Thyroid gland (tissue), 4 donors: Measurements from ENCODE around the gene TPRG1.

Experiments used
- POLR2A ChIP-seq, 2 donors: fragments of 450-650 bp; IDR thresholded peaks; one replicate each; pipeline ENCODE4 v1.6.1; 2017; ENCODE audit warnings: antibody characterized with exemption in 2 of 2, mild to moderate bottlenecking in 2 of 2, moderate library complexity in 1 of 2
- TF ChIP-seq, protein P1 (sequence below), 6 experiments: fragments of 200-600 bp in 3 of 6; fragments of 450-650 bp in 3 of 6; sonication (generic) in 3 of 6; IDR thresholded peaks; one replicate each; pipeline ENCODE4 v1.5.1; 2016 to 2019; ENCODE audit warnings: antibody characterized with exemption in 6 of 6, mild to moderate bottlenecking in 2 of 6, inconsistent platforms in 1 of 6, moderate library complexity in 1 of 6

DNA sequence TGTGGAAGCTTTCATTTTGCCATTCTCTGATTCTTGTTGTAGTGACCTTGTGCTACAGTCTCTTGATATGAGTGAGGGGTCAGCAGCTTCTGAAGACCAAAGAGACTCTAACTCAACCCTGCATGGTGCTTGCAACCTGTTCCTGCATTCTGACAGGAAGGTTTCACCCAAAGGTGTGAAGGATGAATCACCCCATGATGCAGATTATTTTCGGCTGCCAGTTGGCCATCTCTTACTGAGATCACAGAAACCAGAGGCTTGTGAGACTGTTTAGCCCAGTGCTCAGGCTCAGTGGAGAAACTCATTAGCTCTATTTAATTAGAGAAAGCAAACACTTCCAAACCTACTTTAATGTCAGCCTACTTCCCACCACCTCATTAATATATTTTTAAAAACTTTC is 29.2 kb upstream of the TPRG1 start:
- TF ChIP-seq, protein P1, sequence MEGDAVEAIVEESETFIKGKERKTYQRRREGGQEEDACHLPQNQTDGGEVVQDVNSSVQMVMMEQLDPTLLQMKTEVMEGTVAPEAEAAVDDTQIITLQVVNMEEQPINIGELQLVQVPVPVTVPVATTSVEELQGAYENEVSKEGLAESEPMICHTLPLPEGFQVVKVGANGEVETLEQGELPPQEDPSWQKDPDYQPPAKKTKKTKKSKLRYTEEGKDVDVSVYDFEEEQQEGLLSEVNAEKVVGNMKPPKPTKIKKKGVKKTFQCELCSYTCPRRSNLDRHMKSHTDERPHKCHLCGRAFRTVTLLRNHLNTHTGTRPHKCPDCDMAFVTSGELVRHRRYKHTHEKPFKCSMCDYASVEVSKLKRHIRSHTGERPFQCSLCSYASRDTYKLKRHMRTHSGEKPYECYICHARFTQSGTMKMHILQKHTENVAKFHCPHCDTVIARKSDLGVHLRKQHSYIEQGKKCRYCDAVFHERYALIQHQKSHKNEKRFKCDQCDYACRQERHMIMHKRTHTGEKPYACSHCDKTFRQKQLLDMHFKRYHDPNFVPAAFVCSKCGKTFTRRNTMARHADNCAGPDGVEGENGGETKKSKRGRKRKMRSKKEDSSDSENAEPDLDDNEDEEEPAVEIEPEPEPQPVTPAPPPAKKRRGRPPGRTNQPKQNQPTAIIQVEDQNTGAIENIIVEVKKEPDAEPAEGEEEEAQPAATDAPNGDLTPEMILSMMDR (IDR thresholded peaks at IDR 0.05): no peak
- TF ChIP-seq POLR2A (IDR thresholded peaks at IDR 0.05): no peak
